Type B pancreatic cell (in vitro differentiated cells): ENCODE results near the gene PPIC. TPM values are rescaled to one million over a fixed set of nuclear protein-coding genes. Genes with fewer than 3 reads are reported as not detected.

Experiments used
- DNase-seq: peaks from one replicate; pipeline ENCODE4 v3.0.0; 2021; ENCODE audit warnings: mixed read lengths; ENCODE audit not compliant: unreplicated experiment; ENCODE audit errors: extremely low spot score
- H3K27ac Mint-ChIP-seq: 2 replicates; pipeline ENCODE4 v1.8.0; 2021; ENCODE audit warnings: mild to moderate bottlenecking, mixed read lengths
- H3K27me3 Mint-ChIP-seq: 2 replicates; pipeline ENCODE4 v1.8.0; 2021; ENCODE audit warnings: mixed read lengths
- H3K36me3 Mint-ChIP-seq: 2 replicates; pipeline ENCODE4 v1.8.0; 2021; ENCODE audit warnings: mixed read lengths
- H3K4me1 Mint-ChIP-seq: one replicate; pipeline ENCODE4 v1.8.0; 2021; ENCODE audit warnings: mixed read lengths; ENCODE audit not compliant: unreplicated experiment
- H3K4me3 Mint-ChIP-seq: 2 replicates; pipeline ENCODE4 v1.8.0; 2021; ENCODE audit warnings: mild to moderate bottlenecking, mixed read lengths
- H3K9me3 Mint-ChIP-seq: 2 replicates; pipeline ENCODE4 v1.8.0; 2021; ENCODE audit warnings: mixed read lengths
- total RNA-seq: library from RNA; stranded (reverse); gene quantifications from 2 replicates; pipeline ENCODE4 v1.2.1, GENCODE V29; 2021; ENCODE audit warnings: low replicate concordance
- TF ChIP-seq, protein P1 (sequence below): fragments of 200-600 bp; sonication (generic); conservative IDR thresholded peaks from 2 replicates; pipeline ENCODE4 v1.5.0; 2021; ENCODE audit warnings: antibody characterized with exemption, mild to moderate bottlenecking

Gene PPIC
- total RNA-seq, 1 donor from 2014 or later, result 23.4 TPM

DNA sequence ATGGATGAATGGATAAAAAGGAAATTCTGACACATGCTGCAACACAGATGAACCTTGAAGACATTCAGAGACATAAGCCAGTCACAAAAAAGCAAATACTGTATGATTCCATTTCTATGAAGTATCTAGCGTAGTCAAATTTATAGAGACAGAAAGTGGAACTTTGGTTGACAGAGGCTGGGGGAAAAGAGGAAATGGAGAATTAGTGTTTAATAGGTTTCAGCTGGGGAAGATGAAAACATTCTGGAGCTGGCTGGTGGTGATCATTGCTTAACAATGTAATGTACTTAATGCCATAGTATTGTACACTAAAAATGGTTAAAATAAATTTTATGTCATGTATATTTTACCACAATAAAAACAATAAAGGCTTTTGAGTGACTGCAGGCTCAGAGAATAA is 24.2 kb downstream of the PPIC start:
- TF ChIP-seq, protein P1, sequence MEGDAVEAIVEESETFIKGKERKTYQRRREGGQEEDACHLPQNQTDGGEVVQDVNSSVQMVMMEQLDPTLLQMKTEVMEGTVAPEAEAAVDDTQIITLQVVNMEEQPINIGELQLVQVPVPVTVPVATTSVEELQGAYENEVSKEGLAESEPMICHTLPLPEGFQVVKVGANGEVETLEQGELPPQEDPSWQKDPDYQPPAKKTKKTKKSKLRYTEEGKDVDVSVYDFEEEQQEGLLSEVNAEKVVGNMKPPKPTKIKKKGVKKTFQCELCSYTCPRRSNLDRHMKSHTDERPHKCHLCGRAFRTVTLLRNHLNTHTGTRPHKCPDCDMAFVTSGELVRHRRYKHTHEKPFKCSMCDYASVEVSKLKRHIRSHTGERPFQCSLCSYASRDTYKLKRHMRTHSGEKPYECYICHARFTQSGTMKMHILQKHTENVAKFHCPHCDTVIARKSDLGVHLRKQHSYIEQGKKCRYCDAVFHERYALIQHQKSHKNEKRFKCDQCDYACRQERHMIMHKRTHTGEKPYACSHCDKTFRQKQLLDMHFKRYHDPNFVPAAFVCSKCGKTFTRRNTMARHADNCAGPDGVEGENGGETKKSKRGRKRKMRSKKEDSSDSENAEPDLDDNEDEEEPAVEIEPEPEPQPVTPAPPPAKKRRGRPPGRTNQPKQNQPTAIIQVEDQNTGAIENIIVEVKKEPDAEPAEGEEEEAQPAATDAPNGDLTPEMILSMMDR, result no peak
- Mint-ChIP-seq H3K27ac (no peak overlapping the region), H3K36me3 (peaks cover 4% of the 10 kb centered on the region), H3K9me3 (peaks cover 5% of the 10 kb centered on the region), H3K4me1 (peaks cover 8% of the 10 kb centered on the region), H3K4me3 (no peak overlapping the region), H3K27me3 (no peaks in the 10 kb centered on the region)
- no peak for DNase-seq

DNA sequence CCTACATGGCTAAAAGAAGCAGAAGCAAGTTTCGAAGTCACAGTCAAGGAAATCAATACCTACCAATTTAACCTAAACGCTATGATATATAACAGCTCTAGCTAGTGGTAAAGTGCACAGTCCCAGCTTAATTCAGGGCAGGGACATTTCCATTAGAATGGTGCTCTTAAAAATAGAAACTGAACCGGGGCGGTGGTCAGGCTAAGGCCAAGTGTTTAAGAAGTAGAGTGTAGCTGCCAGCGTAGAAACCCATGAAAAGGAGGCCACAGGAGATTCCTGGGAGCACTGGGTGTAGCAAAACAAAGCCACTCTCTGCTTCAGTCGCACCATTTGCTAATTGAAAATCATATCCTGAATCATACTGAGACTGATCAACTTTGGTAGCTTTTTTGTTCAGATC is 28.8 kb downstream of the PPIC start:
- Mint-ChIP-seq H3K9me3 (no peaks in the 10 kb centered on the region), H3K4me3 (no peak overlapping the region), H3K27ac (no peak overlapping the region), H3K4me1 (peaks cover 12% of the 10 kb centered on the region), H3K36me3 (peaks cover 8% of the 10 kb centered on the region), H3K27me3 (no peaks in the 10 kb centered on the region)
- TF ChIP-seq, protein P1, result no peak
- DNase-seq, result no peak

DNA sequence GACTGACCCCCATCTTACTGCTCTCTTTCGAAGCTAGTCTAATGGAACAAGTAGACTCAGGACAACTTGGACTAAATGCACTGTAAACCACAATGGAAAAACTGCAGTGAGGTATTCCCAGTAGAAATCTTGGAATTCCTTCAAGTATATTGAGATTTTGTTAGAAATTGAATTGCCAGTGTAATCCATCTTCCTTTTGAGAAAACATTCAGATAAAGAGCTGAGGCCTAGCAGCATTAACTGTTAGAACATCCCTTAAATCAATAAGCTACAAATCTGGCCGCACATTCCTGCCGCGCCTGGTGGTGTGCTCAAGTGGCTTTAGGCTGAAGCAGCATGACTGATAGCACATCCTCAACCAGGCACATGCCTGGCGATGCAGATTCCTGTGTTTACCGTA is 29.3 kb downstream of the PPIC start:
- H3K27ac Mint-ChIP-seq, result no peak overlapping the region
- TF ChIP-seq, protein P1, result no peak
- DNase-seq, result no peak
- H3K4me3 Mint-ChIP-seq, result no peak overlapping the region
- no peaks in the 10 kb centered on the region for H3K27me3 Mint-ChIP-seq
- H3K36me3 Mint-ChIP-seq, result peaks cover 8% of the 10 kb centered on the region
- H3K9me3 Mint-ChIP-seq, result no peaks in the 10 kb centered on the region
- peaks cover 8% of the 10 kb centered on the region for H3K4me1 Mint-ChIP-seq

DNA sequence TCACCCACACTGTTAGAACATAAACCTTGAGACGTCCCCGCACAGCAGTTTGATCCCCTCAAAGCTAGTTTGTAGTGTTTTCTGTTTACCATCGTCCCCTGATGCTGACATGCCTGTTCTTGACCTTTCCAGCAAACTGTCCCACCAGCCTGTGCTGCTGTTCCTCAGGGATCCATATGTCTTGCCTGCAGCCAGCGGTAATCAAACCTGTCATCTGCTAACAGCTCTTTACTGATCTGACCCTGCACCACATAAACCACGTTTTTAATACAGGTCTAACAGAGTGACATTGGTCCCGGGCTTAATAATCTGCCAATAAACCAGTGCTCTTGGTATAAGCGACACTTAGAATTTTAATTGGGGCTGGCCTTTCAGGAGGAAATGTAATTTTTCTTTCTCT is 34.7 kb downstream of the PPIC start:
- Mint-ChIP-seq H3K36me3 (peaks cover 4% of the 10 kb centered on the region), H3K9me3 (no peaks in the 10 kb centered on the region), H3K27ac (no peak overlapping the region), H3K27me3 (no peaks in the 10 kb centered on the region), H3K4me1 (peaks cover 9% of the 10 kb centered on the region), H3K4me3 (no peak overlapping the region)
- TF ChIP-seq, protein P1, result no peak
- DNase-seq, result no peak

DNA sequence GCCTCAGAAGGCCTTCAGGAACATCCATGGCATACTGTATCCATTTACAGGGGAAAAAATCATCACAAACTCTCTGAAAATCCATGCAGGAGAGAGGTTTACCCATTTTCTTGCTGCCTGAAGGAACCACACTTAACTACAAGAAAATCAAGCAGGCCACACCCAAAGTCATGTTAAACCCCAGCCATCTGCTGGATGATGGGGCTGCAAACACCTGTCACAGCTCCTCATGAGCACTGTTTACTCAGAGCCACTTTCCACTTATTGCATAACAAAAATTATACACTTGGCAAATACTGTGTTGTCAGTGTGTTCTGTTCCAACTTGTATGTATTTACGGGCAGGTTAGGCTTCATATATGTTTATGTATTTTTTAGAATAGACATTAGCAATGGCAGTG is 35.8 kb downstream of the PPIC start:
- TF ChIP-seq, protein P1, result no peak
- Mint-ChIP-seq H3K27me3 (no peaks in the 10 kb centered on the region), H3K36me3 (peaks cover 4% of the 10 kb centered on the region), H3K27ac (no peak overlapping the region), H3K4me1 (peaks cover 9% of the 10 kb centered on the region), H3K9me3 (no peaks in the 10 kb centered on the region), H3K4me3 (no peak overlapping the region)
- DNase-seq, result no peak

DNA sequence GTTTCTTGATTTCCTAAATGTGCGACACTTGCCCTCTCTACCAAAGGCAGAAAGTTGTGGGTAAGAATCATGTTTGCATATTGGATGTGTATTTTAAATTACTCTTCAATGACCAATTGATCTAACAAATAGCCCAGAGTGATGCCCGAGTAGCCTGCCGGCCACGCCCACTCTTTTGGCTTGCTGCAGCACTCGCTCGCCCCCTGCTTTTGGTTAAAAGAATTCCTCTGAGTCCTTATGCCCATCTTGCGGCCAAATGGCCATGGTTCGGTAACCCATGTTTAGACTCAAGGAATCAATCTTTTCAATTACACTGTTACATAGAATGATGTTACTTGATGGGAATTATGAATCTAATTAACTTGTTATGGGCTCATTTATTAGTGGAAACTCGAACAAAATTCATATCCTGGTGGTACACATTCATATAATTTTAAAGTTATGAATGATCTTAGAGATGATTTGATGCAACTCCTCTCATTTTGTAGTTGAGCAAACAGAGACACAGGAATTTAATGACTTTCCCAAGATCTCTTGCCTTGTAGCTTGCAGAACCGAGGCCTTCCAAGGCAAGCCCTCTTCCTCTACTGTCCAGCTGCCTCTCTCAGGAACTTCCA is 36.5 kb downstream of the PPIC start:
- no peak overlapping the region for H3K4me3 Mint-ChIP-seq
- H3K9me3 Mint-ChIP-seq, result no peaks in the 10 kb centered on the region
- H3K27ac Mint-ChIP-seq, result no peak overlapping the region
- DNase-seq, result no peak
- TF ChIP-seq, protein P1, result peak; percentile 71
- peaks cover 9% of the 10 kb centered on the region for H3K4me1 Mint-ChIP-seq
- peaks cover 4% of the 10 kb centered on the region for H3K36me3 Mint-ChIP-seq
- no peaks in the 10 kb centered on the region for H3K27me3 Mint-ChIP-seq
